HCT116 (cell line): ENCODE results near the gene PSMB5. TPM values are rescaled to one million over a fixed set of nuclear protein-coding genes. Genes with fewer than 3 reads are reported as not detected.

ENCODE experiments used
- ATAC-seq: fragments of 200-7000 bp; cut with Tn5 transposase; 2 replicates; pipeline ENCODE4 v1.9.1; 2020; ENCODE audit warnings: mild to moderate bottlenecking, moderate library complexity
- BruUV-seq: library from RNA; stranded (reverse); fragments of 400-500 nt; replicated peaks from 2 replicates; lab custom pipeline; 2021; lab: Mats Ljungman, UMichigan
- CTCF ChIA-PET: fragments of 300-600 bp; sonication (Branson Sonifier 250); formaldehyde crosslinking; loops from one replicate; lab custom pipeline; 2021; ENCODE audit warnings: antibody characterized with exemption; lab: Charles Lee
- POLR2A ChIA-PET: fragments of 300-600, 350-600 bp; sonication (Branson Sonifier 250); formaldehyde crosslinking; loops from one replicate; lab custom pipeline; 2021; ENCODE audit warnings: antibody characterized with exemption; lab: Charles Lee
- RAD21 ChIA-PET, 2 experiments: fragments of 300-600 bp; sonication (Branson Sonifier 250); formaldehyde crosslinking; loops; one replicate each; lab custom pipeline; 2023; ENCODE audit warnings: low total read pairs in 2 of 2; ENCODE audit not compliant: uncharacterized antibody in 2 of 2, unreplicated experiment in 2 of 2, low non-redundant PET in 1 of 2; lab: Charles Lee
- DNase-seq: peaks from one replicate; pipeline ENCODE4 v3.0.0-alpha.2; 2010; ENCODE audit warnings: low read depth, low spot score
- H2AFZ ChIP-seq: fragments of 200-600 bp; shearing (Covaris generic), sonication (generic); 2 replicates; pipeline ENCODE4 v1.6.1; 2017; ENCODE audit warnings: low read depth, mixed run types, mixed read lengths, antibody characterized with exemption, low read length; ENCODE audit not compliant: poor library complexity, severe bottlenecking
- H3K27ac ChIP-seq: 2 replicates; pipeline ENCODE4 v1.5.1; 2012; ENCODE audit warnings: low read depth, low read length
- H3K27me3 ChIP-seq: fragments of 200-600 bp; sonication (generic); 2 replicates; pipeline ENCODE4 v1.6.1; 2016; ENCODE audit warnings: mixed run types, low read length, mixed read lengths; ENCODE audit not compliant: insufficient read depth
- H3K36me3 ChIP-seq, 2 experiments: fragments of 200-500 bp in 1 of 2; fragments of 200-600 bp in 1 of 2; sonication (Bioruptor generic) in 1 of 2; sonication (generic) in 1 of 2; 2 replicates each; pipeline versions ENCODE4 v1.5.1 to v1.6.1; 2014 to 2016; ENCODE audit warnings: low read length in 2 of 2, inconsistent platforms in 1 of 2, mixed read lengths in 1 of 2, mixed run types in 1 of 2; ENCODE audit not compliant: insufficient read depth in 2 of 2, control insufficient read depth in 1 of 2
- H3K4me1 ChIP-seq, 2 experiments: fragments of 200-600 bp in 1 of 2; sonication (generic) in 1 of 2; 2 replicates each; pipeline versions ENCODE4 v1.5.1 to v1.6.1; 2012 to 2017; ENCODE audit warnings: low read length in 2 of 2, inconsistent platforms in 1 of 2, mild to moderate bottlenecking in 1 of 2, mixed read lengths in 1 of 2, mixed run types in 1 of 2, moderate library complexity in 1 of 2; ENCODE audit not compliant: insufficient read depth in 2 of 2, control insufficient read depth in 1 of 2
- H3K4me2 ChIP-seq: fragments of 200-600 bp; sonication (generic); 2 replicates; pipeline ENCODE4 v1.6.1; 2017; ENCODE audit warnings: mixed run types, low read length, mixed read lengths
- H3K4me3 ChIP-seq, 2 experiments: fragments of 200-600 bp in 1 of 2; sonication (generic) in 1 of 2; replicated peaks in 1 of 2; 2 replicates each; pipeline ENCODE4 v1.5.1; 2011 to 2016; ENCODE audit warnings: low read length in 2 of 2, control low read depth in 1 of 2, low read depth in 1 of 2, mild to moderate bottlenecking in 1 of 2, mixed read lengths in 1 of 2, mixed run types in 1 of 2
- H3K79me2 ChIP-seq: fragments of 200-600 bp; sonication (generic); 2 replicates; pipeline ENCODE4 v1.6.1; 2017; ENCODE audit warnings: mild to moderate bottlenecking, mixed run types, low read length, moderate library complexity, mixed read lengths; ENCODE audit not compliant: insufficient read depth
- H3K9ac ChIP-seq: fragments of 200-600 bp; sonication (generic); 2 replicates; pipeline ENCODE4 v1.6.1; 2016; ENCODE audit warnings: low read length, mixed read lengths
- H3K9me2 ChIP-seq: fragments of 200-600 bp; sonication (generic), shearing (Covaris generic); 2 replicates; pipeline ENCODE4 v1.6.1; 2017; ENCODE audit warnings: mixed run types, mild to moderate bottlenecking, moderate library complexity; ENCODE audit not compliant: insufficient read depth
- H3K9me3 ChIP-seq, 2 experiments: fragments of 200-500 bp in 1 of 2; fragments of 200-600 bp in 1 of 2; sonication (Bioruptor generic) in 1 of 2; sonication (generic) in 1 of 2; 2 replicates each; pipeline ENCODE4 v1.6.1; 2014 to 2017; ENCODE audit warnings: low read length in 2 of 2, mixed read lengths in 2 of 2, inconsistent platforms in 1 of 2, low read depth in 1 of 2, mild to moderate bottlenecking in 1 of 2, mixed run types in 1 of 2, moderate library complexity in 1 of 2; ENCODE audit not compliant: control insufficient read depth in 1 of 2, insufficient read depth in 1 of 2
- H4K20me1 ChIP-seq: fragments of 200-600 bp; sonication (generic), shearing (Covaris generic); 2 replicates; pipeline ENCODE4 v1.6.1; 2017; ENCODE audit warnings: mixed run types, mild to moderate bottlenecking, moderate library complexity; ENCODE audit not compliant: insufficient read depth
- ATF3 ChIP-seq: IDR thresholded peaks from 2 replicates; pipeline ENCODE4 v1.6.1; 2012
- CBX3 ChIP-seq: IDR thresholded peaks from 2 replicates; pipeline ENCODE4 v1.6.1; 2012; ENCODE audit warnings: low read depth
- CTCF ChIP-seq, 3 experiments: fragments of 200-600 bp in 1 of 3; sonication (generic) in 1 of 3; IDR thresholded peaks in 2 of 3; conservative IDR thresholded peaks in 1 of 3; 2 replicates each; pipeline ENCODE4 v1.5.1; 2012 to 2017; ENCODE audit warnings: low read depth in 2 of 3, low read length in 2 of 3, antibody characterized with exemption in 1 of 3, borderline replicate concordance in 1 of 3, control low read depth in 1 of 3, mild to moderate bottlenecking in 1 of 3, mixed read lengths in 1 of 3, mixed run types in 1 of 3, moderate library complexity in 1 of 3; ENCODE audit not compliant: insufficient read depth in 1 of 3
- EGR1 ChIP-seq: IDR thresholded peaks from 2 replicates; pipeline ENCODE4 v1.6.1; 2012; ENCODE audit warnings: low read depth
- ELF1 ChIP-seq: IDR thresholded peaks from 2 replicates; pipeline ENCODE4 v1.6.1; 2012; ENCODE audit warnings: low read depth, borderline replicate concordance
- EZH2 ChIP-seq: fragments of 200-600 bp; sonication (generic); IDR thresholded peaks from 2 replicates; pipeline ENCODE4 v1.6.1; 2017; ENCODE audit warnings: antibody characterized with exemption, mixed run types
- FOSL1 ChIP-seq: IDR thresholded peaks from 2 replicates; pipeline ENCODE4 v1.6.1; 2012; ENCODE audit warnings: low read depth
- POLR2AphosphoS5 ChIP-seq: IDR thresholded peaks from 2 replicates; pipeline ENCODE4 v1.6.1; 2011; ENCODE audit warnings: mild to moderate bottlenecking, low read depth, low read length, moderate library complexity
- REST ChIP-seq: IDR thresholded peaks from 2 replicates; pipeline ENCODE4 v1.6.1; 2012; ENCODE audit warnings: low read depth
- SIN3A ChIP-seq: IDR thresholded peaks from 2 replicates; pipeline ENCODE4 v1.6.1; 2012; ENCODE audit warnings: low read depth
- SP1 ChIP-seq: IDR thresholded peaks from 2 replicates; pipeline ENCODE4 v1.6.1; 2012; ENCODE audit warnings: low read depth
- TCF7L2 ChIP-seq: IDR thresholded peaks from 2 replicates; pipeline ENCODE4 v1.7.0; 2011; ENCODE audit warnings: borderline replicate concordance, inconsistent platforms; ENCODE audit not compliant: insufficient read depth, insufficient read length; ENCODE audit errors: extremely low read depth
- YY1 ChIP-seq: IDR thresholded peaks from 2 replicates; pipeline ENCODE4 v1.6.1; 2011; ENCODE audit warnings: low read length, low read depth, moderate library complexity, mild to moderate bottlenecking; ENCODE audit not compliant: insufficient replicate concordance; ENCODE audit errors: extremely low read depth
- ZFX ChIP-seq: fragments of 450-650 bp; IDR thresholded peaks from 2 replicates; pipeline ENCODE4 v1.6.1; 2017
- ZNF274 ChIP-seq: fragments of 200-500 bp; sonication (Bioruptor generic); IDR thresholded peaks from 2 replicates; pipeline ENCODE4 v1.6.1; 2014; ENCODE audit warnings: mild to moderate bottlenecking, low read depth, low read length, inconsistent platforms
- intact Hi-C: fragments of 100-400 bp; cut with micrococcal nuclease; formaldehyde crosslinking; loops from 2 replicates; pipeline ENCODE4 v1.10.0; 2022
- total RNA-seq: library from RNA; stranded (reverse); gene quantifications from one replicate; pipeline ENCODE4 v1.2.1, GENCODE V29; 2021; ENCODE audit not compliant: unreplicated experiment

Gene PSMB5
- total RNA-seq, 1 experiment from 2014 or later = 212 TPM

DNA sequence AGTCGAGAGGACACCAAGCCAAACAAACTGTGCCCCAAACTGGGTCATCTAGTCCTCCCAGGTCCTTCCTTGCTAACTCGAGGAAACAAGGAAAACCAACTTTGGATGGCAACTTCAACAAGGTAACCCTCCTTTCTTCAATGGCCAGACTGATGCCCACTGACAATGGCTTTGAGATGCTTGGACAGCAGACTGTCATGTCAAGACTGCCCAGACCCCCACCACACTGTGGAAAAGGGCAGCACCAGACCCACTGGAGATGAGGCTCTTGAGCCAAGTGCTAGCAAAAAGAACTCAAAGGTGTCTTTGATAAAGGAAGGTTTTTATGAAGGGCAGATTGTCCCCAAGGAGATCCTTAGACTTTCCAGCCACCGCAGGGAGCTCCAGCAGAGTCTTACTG, 31.7 kb upstream of the PSMB5 start:
- ChIA-PET POLR2A (interaction anchor here (0.8 kb wide), 1 partner anchor 8 kb away, joined by 3 read pairs; no protein-coding TSS in a partner anchor), CTCF (interaction anchor here (1.3 kb wide), 2 partner anchors 12 to 80 kb away, joined by 3 read pairs; no protein-coding TSS in a partner anchor), RAD21 (no interaction called here)
- Histone ChIP-seq H3K9me2 (no peaks in the 10 kb centered on the region), H3K4me3 (no peak overlapping the region), H3K4me2 (no peak overlapping the region), H3K79me2 (peaks cover 61% of the 10 kb centered on the region), H3K27ac (no peak overlapping the region), H3K9me3 (no peaks in the 10 kb centered on the region), H4K20me1 (no peaks in the 10 kb centered on the region)
- intact Hi-C loops = no loop called here
- no peak for ATAC-seq
- no TSS peak for BruUV-seq
- TF ChIP-seq ZNF274 = no peak
- no peak for TF ChIP-seq SIN3A
- TF ChIP-seq ELF1 = no peak
- no peak for TF ChIP-seq EGR1
- no peak for TF ChIP-seq FOSL1
- TF ChIP-seq ZFX = no peak
- TF ChIP-seq, all 23 proteins: peak for 0
- H3K36me3 ChIP-seq = peaks cover 48 to 69% of the 10 kb centered on the region in 2 experiments
- no peak for DNase-seq
- no peak overlapping the region for H2AFZ ChIP-seq
- H3K4me1 ChIP-seq = peaks cover 33 to 42% of the 10 kb centered on the region in 2 experiments; a peak in 3 of 4 replicates
- no peaks in the 10 kb centered on the region for H3K27me3 ChIP-seq
- no peak overlapping the region for H3K9ac ChIP-seq

DNA sequence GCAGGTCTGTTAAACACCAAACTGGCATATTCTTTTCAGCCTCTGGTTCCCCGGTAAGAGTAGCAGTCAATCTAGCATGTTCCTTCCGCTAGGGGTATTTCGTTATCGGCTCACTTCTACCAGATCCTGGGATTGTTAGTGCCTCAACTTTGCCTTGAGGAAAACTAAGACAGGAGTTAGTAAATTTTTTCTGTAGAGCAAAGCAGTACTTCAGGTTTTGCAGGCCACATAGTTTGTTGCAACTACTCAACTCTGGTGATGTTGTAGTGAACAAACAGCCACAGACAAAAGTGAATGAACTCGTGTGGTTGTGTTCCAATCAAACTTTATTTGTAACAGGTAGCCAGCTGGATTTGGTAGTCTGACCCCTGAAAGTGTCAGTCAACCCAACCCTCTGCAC, 28.9 kb upstream of the PSMB5 start:
- ChIA-PET CTCF (interaction anchor here (1.9 to 9.9 kb wide), 2 partner anchors 8 to 80 kb away, joined by 6 to 175 read pairs; partner anchors contain the start of gene AJUBA), POLR2A (no interaction called here), RAD21 (no interaction called here)
- Histone ChIP-seq H3K36me3 (peaks cover 62 to 78% of the 10 kb centered on the region in 2 experiments), H3K4me2 (no peak overlapping the region), H3K27me3 (no peaks in the 10 kb centered on the region), H3K4me1 (peaks cover 19 to 27% of the 10 kb centered on the region in 2 experiments; a peak in 3 of 4 replicates), H4K20me1 (no peaks in the 10 kb centered on the region), H3K9me2 (no peaks in the 10 kb centered on the region), H3K27ac (0 out of 2 replicates have a peak overlapping the region, but pooled peaks have one; percentile 2), H3K4me3 (no peak overlapping the region), H3K9ac (no peak overlapping the region), H3K9me3 (no peaks in the 10 kb centered on the region), H2AFZ (no peak overlapping the region), H3K79me2 (peaks cover 44% of the 10 kb centered on the region)
- intact Hi-C loops = no loop called here
- BruUV-seq = no TSS peak
- TF ChIP-seq CTCF (IDR thresholded peaks at IDR 0.05 in 2 of 3, conservative IDR thresholded peaks at IDR 0.05 in 1 of 3; ENCODE audit: borderline replicate concordance in 1 of 3, insufficient read depth in 1 of 3, low read depth in 2 of 3, low read length in 2 of 3) = no peak
- no peak for TF ChIP-seq SIN3A
- no peak for TF ChIP-seq POLR2AphosphoS5
- TF ChIP-seq ATF3 = no peak
- TF ChIP-seq YY1 = no peak
- TF ChIP-seq SP1 = no peak
- no peak for TF ChIP-seq TCF7L2
- TF ChIP-seq REST = no peak
- no peak for TF ChIP-seq EZH2
- TF ChIP-seq CBX3 = no peak
- no peak for DNase-seq
- no peak for ATAC-seq
